Measurements from ENCODE around the gene MAPK8IP2.

The MAPK8IP2 gene

DNA sequence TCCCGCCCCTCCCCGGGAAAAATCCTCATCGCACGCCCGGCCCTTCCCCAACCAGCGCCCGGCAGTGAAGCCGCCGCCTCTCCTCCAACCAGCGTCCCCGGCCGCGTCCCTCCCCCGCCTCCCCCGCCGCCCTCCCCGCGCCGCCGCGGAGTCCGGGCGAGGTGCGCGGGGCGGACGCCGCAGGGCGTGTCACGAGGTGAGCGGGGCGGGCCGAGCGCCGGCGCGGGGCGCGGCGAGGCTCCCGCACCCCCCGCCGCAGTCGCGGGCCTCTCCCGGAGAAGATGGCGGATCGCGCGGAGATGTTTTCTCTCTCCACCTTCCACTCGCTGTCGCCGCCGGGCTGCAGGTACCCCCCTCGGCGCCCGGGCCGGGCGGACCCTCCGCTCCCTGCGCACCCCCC is at the start of gene MAPK8IP2:
MAPK8IP2 (plus strand) TSS at position 256 of the 400 bp plus-strand sequence; CDS start at position 282, 26 bp downstream.
- DNase-seq, result peak; percentile 46

DNA sequence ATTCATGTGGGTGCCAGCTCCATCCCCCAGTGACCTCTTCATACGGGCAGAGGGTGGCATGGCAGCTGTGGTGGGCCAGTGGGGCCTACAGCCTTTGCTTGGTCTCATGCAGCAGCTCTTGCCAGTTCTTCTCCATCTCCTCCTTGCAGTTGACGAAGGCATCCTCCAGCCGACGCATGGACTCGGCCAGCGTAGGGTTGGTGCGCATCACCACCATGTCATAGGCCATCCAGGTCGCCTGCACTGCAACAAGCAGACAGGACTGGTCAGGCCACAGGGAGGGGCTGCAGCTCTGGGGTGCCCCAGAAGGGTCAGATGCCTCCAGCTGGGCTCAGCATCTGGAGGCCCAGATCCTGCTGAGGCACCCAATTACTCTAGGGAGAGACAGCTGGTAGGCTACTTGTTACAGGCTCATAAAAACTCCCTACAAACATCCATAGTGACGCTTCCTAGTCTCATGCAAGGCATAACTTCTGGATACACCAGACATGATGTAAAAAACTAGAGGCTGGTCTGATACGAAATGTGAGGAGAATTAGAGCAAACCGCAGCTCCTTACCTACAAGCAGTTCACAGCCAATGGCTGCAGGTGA is 49.3 kb upstream of the MAPK8IP2 start:
- no peak for DNase-seq

DNA sequence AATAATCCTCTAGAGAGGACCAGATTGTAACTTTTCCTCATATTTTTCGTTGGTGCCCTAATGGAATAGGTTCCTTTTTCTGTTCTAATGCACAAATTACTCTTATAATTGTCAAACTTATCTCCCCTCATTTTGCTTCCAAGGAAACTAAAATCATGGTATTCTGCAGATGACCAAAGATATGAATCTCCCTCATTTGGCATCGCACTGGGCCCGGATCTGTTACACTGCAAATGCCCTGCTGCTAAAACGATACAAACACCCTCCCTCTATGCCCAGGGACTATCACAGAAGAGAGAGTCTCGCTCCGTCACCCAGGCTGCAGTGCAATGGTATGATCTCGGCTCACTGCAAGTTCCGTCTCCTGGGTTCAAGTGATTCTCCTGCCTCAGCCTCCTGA is 47.3 kb upstream of the MAPK8IP2 start:
- no peak for DNase-seq

DNA sequence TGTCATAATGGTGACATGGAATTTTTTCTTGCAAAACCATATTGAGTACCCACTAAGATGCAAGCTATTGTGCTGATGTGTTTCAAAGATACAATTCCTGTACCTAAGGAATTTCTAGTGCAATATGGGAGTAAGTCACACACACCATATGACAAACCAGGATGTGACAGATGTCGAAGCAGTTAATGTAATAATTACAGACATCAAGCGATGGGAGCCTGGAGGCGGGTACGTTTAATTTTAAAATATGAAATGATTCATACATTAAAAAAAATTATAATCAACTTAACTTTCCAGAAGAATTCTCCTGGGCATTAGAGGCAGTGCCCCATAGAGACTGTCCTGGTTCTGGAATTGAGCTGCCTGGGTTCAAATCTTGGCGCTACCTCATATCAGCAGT is 43.9 kb upstream of the MAPK8IP2 start:
- DNase-seq, result no peak

DNA sequence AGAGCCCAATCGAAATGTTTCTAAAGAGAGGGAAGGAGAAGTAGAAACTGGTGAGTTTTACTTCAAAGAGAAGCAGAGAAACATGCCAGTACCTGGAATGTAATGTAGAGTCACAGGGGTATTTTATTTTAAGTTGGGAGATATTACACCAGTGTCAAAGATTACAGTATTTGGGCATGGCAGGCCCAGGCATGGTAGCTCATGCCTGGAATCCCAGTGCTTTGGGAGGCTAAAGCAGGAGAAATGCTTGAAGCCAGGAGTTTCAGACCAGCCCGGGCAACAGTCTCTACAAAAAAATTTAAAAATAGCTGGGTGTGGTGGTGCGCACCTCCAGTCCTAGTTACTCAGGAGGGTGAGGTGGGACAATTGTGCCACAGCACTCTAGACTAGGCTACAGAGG is 40.6 kb upstream of the MAPK8IP2 start:
- DNase-seq, result no peak

DNA sequence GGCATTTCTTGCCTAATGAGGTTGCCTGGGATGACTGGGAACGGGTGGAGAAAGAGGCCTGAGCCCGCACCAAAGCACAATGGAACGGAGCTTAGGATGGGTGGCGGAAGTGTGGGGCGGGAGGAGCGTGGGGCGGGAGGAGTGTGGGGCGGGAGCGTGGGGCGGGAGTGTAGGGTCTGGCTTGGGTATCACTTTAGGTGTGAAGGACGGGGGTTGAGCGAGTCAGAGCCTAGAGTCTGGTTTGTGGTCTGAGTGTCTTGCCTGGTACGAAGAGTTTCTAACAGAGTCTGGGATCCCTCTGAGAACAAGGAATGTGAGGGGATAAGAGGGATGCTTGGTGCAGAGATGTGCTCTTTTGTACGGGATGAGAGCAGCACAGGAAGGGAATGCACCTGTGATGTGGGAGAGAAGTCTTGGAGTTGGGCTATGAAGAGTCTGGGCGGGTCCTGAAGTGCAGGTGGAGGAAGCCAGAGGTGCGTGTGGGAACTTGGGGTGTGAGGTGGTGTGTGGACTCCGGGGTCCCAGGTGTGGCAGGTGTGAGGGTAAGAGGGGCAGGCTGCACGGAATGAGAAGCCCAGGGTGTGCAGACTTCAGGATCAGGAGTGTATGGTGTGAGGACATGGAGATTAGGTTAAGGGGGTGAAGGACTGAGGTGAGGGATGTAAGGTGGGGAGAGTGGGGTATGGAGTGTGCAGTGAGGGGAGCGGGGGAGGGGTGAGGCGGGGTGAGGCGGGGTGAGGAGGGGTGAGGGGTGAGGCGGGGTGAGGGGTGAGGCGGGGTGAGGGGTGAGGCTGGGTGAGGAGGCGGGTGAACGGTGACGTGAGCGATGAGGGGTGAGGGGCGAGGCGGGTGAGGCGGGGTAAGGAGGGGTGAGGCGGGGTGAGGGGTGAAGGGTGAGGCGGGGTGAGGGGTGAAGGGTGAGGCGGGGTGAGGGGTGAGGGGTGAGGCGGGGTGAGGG is 38.9 kb upstream of the MAPK8IP2 start:
- no peak for DNase-seq

DNA sequence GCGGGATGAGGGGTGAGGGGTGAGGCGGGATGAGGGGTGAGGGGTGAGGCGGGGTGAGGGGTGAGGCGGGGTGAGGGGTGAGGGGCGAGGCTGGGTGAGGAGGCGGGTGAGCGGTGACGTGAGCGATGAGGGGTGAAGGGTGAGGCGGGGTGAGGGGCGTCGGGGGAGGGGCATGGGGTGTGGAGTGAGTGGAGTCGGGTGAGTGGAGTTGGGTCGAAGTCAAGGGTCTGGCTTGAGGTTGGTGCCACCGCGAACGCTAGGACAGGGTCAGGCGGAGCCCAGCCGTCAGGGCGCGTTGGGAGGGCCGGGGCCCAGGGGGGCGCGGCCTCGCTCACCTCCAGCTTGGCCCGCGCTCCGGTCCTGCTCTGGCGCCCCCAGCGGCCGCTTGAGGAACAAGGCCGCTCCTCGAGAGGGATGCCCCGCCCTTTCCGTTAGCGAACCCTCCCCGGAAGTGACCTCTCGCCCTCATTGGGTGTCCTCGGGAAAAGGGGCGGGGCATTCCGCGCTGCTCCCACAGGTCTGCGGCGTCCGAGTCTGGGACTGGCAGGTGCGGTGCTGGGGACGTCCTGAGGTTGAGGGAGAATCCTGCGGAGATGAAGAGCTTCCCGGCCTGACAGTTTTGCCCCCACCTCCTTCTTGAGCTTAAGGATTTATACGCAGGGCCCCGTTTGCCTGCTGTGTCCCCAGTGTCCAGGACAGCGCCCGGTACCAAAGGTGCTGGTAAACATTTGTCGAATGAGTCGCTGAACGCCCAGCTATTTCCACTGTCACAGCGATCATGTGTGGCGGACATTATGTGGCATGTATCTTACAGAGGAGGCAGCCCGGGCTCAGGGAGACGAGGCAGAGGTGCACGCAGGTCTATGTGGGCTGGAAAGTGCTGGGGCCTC is 37.8 kb upstream of the MAPK8IP2 start, which contains the start of gene SYCE3:
SYCE3 (minus strand) TSS at position 397 of the 890 bp plus-strand sequence. CDS start 6,514 bp downstream, outside the sequence.
- peak; percentile 97 for DNase-seq

DNA sequence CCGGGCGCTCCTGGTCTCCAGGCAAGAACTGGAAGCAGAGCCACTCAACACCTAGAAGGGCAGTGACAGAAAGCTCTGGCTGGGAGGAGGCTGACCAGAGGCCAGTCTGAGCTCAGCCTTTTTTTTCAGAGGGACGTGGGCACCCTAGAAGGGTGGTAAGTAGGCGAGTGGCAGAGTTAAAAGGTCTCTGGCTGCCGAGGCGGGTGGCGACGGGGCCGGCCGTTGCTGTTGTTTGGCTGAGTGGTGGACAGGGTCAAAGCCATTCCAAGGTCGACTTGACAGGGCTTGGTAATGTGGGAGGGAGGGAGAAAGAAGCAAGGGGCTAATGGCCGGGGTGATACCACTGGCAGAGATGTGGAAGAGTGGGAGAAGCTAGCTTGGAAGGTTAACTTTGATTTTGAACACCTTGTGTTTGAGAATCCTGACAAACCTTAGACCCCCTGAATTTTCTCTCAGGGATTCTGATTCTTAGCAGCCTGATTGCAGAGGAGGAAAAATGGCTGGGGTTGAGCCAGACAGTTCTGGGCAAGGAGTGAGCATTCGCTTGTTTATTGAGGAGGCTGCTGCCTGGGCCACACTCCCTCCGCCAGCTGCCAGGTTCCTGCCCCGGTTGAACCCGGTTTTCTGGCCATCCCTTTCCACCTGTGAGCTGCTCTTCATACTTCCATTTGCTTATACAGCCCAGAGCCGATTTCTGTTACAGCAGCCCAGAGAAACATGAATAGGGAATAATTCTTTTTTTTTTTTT is 37.0 kb upstream of the MAPK8IP2 start:
- no peak for DNase-seq

DNA sequence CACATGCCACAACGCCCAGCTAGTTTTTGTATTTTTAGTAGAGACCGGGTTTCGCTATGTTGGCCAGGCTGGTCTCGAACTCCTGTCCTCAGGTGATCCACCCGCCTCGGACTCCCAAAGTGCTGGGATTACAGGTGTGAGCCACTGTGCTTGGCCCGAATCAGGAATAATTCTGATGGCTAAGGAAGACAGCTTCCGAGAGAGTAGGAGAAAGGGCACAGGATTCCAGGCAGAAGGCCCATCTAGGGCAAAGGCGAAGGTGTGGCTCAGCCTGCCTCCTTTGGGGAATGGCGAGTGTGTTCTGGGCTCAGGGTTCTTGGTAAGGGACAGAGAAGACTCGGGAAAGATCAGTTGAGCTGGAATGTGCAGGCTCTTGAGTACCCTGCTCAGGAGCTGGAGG is 36.3 kb upstream of the MAPK8IP2 start:
- no peak for DNase-seq

DNA sequence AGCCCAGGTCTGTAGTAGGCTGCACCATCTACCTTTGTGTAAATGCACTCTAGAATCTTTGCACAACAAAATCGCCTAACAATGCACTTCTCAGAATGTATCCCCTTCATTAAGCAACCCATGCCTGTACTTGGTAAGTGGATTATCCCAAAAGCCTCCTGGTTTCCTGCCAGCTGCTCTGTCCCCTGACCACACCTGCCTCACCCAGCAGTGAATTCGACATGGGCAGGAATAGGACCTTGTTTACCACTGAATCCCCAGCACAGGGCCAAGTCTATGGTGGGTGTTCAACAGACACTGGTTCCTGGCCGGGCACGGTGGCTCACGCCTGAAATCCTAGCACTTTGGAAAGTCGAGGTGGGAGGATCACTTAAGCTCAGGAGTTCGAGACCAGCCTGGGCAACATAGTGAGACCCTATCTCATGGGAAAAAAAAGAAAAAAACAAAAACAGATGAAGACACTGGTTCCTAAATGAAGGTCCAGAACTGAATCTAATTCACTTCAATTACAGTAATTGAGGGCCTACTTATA is 32.8 kb upstream of the MAPK8IP2 start:
- no peak for DNase-seq

DNA sequence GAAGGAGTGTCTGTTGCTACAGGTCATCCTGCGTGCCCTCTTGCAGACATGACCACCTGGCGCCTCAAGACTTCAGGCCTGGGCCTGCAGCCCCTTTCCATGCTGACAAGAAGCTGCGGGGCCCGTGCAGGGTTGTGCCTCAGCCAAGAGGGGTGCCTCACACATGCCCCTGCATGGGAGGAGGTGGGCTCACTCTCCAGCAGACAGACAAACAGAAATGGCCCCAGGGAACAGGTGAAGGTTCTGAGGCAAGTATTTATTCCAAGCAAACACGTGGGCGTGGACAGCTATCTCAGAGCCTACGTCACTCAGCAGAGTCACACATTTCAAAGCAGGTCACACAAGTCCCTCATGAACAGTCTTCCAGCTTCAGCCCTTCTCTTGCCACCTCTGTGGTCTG is 32.0 kb upstream of the MAPK8IP2 start:
- DNase-seq, result no peak

DNA sequence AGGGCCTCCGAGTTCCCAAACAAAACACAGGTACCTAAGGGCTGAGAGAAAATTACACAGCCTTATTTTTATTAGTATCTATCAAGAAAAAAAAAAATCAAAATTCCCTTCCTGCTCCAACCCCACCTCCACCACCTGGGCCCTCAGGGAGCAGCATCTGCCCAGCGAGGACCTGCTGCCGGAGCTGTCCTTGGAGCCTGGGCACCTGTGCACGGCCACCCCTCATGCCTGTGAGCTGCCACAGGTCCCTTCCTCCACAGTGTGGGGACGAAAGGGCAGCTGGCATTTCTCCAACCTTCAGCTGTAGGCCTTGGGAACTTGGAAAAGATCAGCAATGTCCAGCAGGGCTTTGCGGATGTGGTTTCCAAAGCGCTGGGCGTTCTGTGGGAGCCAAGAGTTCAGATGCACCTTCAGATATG is 31.5 kb upstream of the MAPK8IP2 start:
- no peak for DNase-seq

DNA sequence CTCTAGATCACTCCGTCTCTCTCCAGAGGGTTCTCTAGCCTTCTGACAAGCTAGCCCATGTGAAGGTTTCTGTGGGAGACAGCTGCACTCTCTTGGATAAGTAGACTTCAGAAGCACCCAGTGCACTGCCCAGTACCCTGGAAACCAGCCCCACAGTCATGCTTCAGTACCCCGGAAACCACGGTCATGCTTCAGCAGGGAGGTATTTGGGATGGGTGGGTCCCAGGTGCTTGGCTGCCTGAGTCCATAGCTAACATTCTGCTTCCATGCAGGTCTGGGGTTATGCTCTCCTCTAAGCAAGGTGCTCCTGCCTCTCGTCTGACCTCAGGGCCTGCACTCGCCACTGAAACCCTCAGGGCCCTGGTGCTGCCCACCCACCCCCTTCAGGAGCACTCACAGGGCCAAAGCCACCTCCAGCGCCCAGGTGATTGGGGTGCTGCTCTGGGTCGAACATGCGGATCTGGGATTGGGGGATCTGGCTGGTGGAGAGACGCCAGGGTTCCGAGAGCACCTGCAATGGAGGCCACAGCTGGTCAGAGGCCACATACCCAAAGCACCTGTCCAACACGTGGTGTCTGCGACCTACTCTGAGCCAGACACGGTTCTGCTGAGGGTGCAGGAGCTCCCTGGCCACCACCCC is 30.6 kb upstream of the MAPK8IP2 start:
- no peak for DNase-seq

DNA sequence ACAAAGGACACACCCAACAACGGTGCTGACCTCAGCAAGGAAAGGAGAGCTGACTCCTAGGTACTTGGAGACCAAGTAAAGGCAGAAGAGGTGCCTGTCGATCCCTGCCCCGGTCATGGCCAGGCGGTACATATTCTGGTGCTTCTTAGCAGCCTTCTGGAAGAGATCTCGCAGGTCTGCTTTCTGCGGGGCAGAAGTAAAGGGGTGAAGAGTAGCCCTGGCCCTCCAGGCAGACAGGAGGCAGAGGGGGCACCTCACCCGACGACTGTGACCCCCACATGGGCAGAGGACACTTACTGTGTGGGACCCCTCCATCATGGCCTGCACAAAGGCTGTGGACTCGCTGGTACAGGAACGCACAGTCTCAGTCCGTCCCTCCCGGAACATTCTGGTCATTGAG is 29.7 kb upstream of the MAPK8IP2 start:
- DNase-seq, result no peak

DNA sequence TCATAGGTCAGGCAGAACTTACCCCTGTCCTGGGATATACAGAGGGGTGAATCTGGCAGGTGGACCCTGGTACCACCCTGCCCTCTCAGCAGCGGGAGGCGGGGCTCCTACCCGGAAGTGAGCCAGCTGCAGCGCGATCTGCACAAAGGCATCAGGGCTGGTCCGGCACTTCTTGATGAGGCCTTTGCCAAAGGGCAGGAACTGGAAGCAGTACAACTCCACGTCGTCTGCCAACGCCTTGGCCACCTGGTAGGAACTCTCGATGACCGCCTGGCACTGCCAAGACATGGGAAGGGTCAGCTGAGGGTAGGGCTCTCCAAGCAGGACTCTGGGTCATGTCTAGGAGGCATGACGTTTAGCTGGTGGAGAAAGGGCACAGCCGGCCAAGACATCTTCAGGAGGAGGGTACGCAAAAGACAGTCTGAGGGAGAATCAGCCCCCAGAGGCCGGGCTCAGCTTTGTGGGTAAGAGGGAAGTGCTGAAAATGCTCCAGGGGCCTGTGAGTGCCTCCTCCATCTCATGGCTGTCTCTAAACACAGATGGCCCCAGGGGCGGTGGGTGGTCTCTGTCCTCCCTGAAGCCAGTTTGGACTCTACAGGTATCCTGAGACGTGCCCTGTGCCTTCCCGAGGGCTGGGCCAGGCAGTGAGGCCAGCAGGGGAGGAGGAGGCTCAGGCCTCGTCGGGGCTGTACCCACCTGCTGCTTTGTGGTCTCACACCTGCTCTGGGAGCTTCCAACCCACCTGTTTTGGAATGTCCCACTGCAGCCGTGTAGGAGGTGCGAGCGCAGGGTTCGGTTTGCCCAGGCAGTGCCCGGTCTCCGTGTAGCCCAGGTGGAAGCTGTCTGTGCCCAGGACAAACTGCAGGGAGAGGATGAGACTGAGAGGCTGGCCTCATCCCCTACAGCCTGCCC is 29.1 kb upstream of the MAPK8IP2 start:
- DNase-seq, result no peak

DNA sequence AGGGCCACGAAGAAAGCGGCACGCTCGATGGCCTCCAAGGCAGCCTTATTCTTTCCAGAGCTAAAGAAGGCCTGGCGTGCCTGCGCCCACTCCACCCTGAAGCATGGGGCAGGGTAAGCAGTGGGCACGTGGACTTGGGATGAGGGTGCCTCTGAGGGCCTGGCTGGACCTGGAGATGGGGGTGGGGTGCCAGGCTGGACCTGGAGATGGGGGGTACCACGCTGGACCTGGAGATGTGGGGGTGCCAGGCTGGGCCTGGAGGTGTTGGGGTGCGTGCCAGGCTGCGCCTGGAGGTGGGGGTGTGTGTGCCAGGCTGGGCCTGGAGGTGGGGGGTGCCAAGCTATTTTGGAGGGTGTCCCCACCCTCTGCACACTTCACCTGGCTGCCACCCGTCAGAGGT is 27.6 kb upstream of the MAPK8IP2 start:
- DNase-seq, result no peak

DNA sequence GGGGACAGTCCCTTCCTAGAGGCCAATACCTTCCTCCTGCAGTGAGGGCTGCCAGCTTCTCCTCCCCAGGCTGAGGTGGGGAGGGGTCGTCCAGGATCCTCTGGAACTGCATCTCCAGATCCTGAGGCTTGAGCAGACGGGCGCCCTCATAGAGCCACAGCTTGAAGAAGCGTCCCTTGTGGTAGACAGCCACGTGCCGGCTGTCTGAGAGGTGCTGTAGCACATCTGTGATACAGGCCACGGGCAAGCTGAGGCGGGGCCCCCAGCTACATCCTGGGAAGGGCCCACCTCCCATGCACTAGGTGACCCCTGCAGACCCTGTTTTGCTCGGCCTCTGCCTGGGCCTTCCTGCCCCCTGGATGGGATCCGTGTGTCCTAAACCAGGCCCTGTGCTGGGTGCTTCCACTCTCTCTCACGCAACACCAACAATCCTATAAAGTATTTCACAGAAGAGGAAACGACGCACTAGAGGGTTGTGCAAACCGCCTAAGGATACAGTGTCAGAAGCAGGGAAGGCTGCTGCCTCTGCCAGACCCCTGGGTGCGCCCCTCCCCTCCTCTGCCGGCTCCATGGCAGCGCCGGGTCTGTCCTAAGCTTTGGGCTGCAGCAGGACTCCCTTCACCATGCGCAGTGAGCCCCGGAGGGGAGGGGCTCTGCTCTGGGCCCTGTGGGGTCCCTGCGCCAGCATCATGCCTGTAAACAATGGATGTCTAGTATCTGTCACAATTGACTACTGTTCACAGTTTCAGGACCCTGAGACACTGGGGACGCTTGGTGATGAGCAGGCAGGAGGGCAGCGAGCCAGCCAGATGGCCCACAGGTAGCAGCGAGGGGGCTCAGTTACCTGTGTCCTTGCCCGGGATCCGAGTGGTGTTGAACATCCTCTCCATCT is 26.9 kb upstream of the MAPK8IP2 start:
- DNase-seq, result no peak

DNA sequence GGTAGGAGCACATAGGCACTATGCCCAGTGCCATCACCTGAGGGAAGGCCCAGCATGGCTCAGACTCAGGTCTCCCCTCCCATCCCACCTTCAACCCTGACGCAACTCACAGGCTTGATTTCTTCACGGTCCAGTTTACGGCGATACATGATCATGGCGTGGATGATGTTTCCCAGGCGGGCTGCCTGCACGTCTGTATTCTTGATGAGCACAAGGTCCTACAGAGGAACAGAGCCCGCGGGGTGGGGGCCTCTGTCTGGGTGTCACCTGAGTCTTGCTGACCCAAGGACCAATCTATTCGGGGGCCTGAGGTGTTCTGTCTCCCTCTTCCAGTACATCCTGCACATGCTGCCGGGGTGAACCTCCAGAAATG is 26.2 kb upstream of the MAPK8IP2 start:
- DNase-seq, result no peak

DNA sequence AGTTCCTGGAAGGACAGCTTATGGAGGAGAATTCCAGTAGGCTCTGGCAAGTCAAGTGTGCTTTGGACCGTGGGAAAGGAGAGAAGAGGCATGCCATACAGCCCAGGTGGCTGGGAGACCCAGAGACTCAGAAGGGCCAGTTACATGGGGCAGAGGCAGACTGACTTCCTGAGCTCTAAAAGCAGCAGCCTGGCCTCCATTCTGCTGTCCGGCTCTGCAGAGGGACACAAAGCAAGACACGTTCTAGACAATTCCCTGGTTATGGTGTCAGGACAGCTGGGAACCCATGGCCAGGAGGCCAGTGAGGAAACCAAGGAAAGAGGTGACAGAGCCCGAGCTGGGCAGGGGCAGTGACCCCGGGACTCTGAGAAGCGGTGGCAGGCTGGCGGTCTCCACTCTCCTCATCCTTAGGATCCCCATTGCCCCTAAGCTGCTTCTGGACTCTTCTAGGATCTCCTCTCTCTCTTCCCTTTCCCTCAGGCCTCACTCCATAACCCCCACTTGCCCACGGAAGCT is 25.1 kb upstream of the MAPK8IP2 start:
- no peak for DNase-seq

Data from islet precursor cell (in vitro differentiated cells).